HG03342 (cell line): ENCODE results near the gene CRYGA.
"Not testable (repeated sequence)": the region's sequence is repeated elsewhere in the genome, so short reads cannot be mapped to it uniquely, and the experiment has no call there.

Source experiments
- ATAC-seq: cut with Tn5 transposase; IDR thresholded peaks from one replicate; pipeline ENCODE4 v1.9.1; 2021; ENCODE audit warnings: mild to moderate bottlenecking, moderate library complexity; ENCODE audit not compliant: unreplicated experiment

CRYGA gene

DNA sequence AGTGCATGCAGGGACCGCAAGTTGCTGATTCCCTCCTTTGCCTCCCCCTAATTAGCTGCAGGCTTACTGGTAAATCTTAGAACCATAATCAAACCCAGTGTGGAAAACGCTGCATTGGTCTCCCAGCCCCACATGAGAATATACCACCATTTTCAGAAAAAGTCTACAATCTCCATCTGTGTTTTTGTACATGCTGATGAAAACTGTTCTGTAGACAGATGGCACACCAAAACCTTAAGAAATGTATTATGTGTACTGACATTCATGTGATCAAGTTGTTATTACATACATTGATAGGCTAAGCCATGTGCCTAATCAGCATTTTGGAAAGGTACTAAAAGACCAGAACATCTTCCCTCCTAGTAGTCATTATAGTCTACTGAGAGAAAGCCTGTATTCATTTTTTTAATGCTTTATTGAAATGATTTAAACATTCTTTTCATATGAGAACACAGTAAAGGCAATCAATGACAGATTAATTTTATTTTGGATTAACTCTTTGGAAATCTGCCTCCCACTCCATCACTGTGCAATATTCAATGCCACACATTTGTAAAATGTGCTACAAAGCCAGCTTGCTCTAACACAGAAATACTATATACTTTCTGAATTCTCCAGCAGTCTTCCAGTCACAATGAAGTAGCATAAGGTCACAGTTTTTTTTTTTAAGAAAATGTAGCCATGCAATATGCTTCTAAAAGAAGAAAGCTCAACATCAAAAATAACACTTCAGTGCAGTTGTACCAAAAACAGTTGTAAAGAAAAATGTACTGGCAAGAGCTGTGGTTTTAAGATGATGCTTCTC, 1.8 kb upstream of the CRYGA start:
- ATAC-seq, result no peak

DNA sequence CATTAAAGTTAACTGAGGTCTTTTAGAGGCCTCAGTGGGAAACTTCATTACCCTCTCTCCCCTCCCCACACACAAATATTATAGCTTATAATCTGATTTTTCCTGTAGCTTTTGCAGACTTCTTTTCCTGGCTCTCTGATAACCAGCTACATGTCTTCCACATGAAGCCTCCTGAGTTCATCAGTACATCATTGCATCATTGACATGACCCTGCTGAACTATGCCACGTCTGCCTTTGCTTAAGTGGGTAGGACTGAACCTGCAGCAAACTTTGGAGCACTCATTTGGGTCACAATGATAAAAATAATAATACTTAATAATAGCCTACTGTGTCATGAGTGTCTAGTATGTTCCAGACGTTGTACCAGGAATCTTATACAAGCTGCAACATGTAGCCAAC, 7.0 kb downstream of the CRYGA start:
- ATAC-seq, result no peak

DNA sequence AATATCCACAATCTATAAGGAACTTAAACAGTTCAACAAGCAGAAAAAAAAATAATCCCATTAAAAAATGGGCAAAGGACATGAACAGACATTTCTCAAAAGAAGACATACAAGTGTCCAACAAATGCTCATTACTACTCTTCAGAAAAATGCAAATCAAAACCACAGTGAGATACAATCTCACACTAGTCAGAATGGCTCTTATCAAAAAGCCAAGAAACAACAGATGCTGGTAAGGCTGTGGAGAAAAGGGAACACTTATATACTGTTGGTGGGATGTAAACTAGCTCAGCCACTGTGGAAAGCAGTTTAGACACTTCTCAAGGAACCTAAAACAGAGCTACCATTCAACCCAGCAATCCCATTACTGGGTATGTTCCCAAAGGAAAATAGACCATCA, 10.2 kb downstream of the CRYGA start:
- no peak for ATAC-seq

DNA sequence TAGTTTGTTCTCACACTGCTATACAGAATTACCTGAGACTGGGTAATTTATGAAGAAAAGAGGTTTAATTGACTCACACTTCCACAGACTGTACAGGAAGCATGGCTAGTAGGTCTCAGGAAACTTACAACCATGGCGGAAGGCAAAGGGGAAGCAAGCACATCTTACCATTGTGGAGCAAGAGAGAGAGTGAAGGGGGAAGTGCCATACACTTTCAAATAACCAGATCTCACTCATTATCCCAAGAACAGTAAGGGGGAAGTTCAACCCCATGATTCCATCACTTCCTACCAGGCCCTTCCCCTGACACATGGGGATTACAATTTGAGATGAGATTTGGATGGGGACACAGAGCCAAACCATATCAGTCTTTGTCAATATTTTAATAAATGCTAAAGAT, 12.4 kb downstream of the CRYGA start:
- no peak for ATAC-seq

DNA sequence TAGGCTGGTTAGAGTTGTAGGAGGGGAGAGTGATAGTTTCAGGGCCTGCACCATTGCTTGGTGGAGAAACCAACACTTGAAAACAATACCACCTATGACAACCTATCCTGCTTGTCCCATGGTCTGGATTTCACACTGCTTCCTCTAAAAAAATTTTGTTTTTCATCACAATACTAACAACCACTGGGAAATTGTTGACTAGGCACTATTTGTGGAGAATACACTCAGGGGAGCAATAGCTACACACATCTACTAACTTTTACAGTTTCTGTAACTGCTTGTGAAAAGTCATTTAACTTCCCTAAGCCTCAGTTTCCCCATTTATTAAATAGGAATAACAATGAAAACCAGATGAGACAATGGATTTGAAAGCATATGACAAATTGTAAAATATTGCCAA, 13.3 kb downstream of the CRYGA start:
- no peak for ATAC-seq

DNA sequence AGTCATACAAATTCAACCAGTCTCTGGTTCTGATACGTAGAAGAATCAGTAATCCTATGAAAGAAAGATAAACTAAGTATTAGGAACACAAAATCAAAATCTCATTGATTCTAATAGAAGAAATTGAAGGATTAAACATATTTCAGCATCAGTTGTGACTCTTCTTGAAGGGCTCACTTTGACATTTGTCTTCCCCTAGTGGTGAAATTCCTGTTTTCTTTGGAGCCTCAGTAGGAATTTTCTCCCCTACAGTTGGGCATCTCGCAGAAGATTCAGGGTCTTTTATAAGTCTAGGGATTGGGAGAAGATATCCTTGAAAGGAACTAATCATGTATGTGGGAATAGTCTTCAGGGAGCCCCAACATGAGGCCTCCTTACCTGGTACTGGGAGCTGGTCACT, 14.6 kb downstream of the CRYGA start:
- no peak for ATAC-seq

DNA sequence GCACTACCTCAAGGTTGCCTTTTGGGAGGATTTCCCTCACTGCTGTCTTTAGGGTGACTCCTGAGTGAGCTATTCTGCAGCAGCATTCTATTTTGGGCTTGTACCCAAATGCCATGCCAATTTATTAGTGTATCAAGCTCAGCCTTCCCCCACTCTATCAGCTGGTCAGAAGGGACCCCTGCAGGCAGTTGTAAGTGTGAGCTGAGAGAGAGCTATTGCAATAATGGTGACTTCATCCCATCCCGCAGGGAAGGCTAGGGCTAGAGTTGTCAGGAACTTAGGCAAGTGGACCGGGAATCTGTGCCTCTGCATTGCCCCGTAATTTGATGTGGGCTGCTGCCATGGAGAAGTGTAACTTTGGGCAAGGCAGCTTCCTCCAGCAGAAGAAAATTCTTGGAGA, 15.6 kb downstream of the CRYGA start:
- no peak for ATAC-seq

DNA sequence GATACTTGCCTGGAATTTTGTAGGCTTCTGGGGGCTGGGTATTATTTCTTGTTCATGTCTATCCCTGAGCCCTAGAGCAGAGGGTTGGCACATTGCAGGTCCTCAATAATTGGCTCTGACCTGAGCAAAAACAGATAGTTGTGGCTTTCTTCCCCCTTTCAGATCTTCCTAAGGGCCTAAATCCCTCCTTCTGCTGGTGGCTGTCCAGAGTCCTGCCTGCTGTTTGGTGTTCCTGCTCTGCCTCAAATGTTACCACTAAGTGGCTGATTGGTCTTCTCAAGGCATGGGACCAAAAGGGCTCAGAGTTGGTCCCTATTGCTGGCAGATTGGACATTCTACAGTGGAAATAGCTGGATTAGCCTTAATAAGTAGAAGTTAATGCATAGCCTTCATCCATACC, 16.4 kb downstream of the CRYGA start:
- no peak for ATAC-seq

DNA sequence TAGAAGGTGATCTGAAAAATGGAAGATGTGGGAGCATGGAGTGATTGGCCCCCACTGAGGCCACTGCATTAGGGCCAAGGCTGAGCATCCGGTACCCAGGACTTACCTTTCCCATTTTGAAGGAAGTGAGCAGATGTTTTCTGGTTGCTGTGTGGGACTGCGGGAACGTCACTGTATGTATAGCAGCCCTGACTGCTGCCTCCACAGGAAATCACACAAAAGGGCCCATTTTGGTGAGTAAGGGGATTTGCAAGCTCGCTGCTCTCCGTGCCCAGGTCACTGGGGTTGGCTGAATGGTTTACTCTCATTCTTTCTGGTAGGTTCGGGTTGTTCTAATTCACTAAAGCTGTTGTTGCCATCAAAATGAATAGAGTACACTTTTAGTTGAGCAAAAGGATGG, 17.4 kb downstream of the CRYGA start, which contains the start of gene CRYGB:
Gene CRYGB (minus strand): TSS at position 153 of the 400 bp plus-strand sequence. CDS start 38 bp downstream, at position 115.
- no peak for ATAC-seq

DNA sequence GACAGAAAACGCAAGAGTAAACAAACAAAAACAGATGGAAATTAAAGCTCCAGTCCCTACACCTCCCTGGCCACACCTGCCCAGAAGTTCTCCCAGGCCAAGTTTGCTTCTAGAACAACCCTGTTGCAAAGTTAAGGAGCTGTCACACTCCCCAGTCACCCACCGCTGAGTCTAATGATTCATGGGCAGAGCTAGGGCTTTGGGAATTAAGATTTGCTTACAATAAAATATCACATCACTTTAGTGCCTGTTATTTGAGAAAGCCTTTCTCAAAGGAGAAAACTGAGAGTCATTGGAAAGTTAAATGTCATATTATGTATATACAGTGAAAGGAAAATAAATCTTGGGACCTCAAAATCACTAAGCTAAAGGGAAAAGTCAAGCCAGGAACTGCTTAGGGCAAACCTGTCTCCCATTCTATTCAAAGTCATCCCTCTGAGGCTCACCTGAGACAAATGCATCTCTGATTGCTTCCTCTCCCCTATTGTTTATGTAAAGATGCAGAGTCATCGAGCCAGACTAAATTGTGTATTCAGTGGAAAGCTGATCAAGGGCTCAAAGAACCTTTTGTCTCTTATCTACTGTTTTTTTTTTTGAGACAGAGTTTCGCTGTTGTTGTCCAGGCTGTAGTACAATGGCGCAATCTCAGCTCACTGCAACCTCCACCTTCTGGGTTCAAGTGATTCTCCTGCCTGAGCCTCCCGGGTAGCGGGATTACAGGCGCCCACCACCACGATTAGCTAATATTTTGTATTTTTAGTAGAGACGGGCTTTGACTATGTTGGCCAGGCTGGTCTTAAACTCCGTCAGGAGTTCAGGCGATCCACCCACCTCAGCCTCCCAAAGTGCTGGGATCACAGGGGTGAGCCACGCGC, 20.2 kb downstream of the CRYGA start:
- ATAC-seq, result no peak

DNA sequence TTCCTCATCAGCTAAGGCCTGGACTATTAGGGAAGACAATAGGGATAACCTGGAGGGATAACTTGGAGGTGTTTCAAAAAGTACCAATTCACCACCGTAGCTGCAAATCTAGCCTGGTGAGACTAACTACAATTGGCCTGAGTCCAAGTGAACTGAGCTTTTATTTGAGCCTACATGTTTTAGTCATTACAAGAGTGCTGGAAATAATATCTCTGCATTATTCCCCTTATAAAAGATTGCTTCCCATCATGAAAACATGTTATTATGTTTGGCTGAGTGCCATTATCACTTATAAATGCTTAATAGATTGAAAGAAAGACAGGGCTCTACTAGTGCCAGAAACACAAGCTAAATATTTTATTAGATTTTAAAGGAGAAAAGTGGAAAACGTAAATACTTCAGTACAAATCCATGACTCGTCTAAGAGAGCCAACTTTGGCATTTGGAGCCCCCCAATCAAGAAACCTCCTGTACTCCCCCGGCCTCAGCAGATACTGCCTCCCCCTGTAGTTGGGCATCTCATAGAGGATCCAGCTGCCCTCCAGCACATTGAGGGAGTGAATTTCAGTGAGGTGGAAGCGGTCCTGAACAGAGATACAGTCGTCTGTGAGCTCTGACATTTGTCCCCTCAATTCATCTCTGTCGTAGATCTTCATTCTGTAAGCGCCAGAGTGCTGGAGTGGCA, 21.0 kb downstream of the CRYGA start:
- no peak for ATAC-seq

DNA sequence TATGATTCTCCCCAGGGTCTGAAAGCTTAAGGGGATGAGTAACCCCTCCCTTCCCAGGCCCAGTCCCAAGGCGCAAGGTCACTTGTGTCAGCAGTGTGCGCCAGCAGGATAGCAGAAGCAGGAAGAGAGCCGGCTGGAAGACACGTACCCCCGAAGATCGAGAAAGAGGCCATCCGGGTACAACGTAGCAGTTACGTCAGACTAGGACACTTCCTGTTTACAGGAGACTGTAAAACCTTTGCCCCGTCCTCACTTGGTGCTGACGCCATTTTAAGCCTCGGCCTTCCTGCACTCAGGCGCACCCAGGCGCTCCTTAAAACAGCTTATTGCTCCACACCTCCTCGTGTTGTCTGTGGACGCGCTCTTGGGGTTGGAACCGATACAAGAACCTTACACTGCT, 23.9 kb downstream of the CRYGA start:
- no peak for ATAC-seq

DNA sequence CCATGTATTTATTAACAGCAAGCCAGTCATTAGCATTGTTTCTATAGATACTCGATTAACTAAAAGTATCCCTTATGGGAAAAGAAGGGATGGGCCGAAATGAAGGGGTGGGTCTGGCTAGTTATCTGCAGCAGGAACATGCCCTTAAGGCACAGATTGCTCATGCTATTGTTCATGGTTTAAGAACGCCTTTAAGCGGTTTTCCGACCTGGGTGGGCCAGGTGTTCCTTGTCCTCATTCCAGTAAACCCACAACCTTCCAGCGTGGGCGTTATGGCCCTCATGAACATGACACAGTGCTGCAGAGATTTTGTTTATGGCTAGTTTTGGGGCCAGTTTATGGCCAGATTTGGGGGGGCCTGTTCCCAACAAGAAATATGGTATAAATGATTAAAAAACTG, 25.1 kb downstream of the CRYGA start:
- not testable (repeated sequence) for ATAC-seq

DNA sequence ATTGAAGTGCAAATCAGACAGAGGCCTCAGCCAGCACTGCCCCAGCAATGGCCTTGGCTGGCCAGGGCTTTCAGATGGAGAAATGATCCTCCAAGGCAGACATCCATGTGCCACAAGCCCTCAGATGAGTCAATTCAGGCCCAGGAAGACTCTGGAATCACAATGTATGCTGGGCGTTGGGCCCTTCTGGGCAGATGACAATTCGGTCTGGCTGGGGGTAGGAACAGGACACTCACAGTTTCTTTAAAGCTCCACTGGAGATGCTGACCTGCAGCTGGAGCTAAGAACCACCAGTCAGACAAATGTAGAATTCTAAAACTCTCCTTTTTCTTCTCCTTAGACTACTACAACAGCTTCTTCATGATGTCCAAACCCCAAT, 26.7 kb downstream of the CRYGA start:
- ATAC-seq, result no peak

DNA sequence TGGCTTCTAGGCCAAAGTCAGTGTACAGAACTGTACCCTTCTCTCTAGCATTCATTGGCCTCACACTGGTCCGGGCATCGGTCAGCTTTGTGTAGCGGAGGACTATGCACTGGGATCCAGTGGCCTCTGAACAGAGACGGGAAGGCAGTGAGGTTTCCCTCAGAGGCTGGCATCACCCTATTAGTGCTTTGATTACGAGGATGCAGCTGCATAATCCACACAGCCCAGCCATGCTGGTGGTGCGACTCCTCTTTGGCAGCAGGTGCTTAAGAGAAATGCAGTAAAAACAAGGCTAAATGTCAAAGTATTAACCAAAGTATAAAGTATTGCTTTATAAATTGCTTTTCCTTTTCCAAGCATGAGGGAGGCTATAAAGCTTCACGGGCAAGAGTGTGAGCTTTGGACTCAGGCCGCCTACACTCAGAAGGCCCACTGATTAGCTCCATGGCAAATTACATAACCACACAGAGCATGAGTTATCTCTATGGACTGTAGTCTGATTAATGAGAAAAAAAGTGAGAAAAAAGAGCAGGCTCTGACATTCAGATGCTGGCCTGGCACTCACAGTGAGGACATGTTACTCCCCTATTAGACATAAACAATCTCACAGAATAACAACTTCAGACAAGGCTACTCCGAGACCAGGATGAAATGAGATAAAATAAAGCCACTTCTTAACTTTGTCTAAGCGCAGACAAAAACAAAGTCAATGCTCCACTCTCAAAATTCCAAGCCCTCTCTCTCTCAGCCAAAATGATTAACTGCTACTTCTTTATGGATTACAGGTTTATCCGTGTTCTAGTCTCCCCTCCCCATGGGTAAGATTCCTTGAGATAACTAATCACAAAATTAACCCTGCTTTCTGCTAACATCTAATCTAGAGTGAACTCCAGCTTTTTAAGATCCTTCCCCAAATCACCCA, 27.3 kb downstream of the CRYGA start:
- ATAC-seq, result no peak

DNA sequence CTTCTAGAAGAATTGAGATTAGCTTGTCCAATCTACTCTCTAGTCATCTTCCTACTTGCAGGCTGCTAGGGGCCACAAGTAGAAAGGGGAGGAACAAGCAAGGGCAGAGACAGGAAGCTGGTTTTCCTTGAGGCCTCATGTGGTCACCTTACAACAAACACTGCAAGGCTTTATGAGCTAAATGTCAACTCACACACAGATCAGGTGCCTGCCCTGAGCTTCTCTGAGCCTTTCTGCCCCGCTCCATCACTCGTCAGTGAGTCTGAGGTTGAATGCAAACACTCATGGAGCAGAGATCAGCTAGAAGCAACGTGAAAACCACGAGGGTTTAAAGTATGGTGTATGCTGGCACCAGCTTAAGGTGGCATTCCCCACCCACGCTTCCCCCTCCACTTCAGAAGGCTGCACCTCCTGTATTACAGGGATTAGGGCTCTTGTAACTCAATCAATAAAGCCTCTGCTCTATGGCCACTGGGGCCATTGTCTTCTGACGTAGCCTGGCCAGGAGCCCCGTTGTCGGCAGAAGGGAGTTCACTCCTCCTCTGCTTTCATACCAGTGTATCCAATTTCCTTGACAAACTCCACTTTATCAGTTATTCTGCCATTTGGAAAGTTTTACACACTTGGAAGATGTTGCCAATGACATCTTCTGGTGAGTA, 28.3 kb downstream of the CRYGA start:
- ATAC-seq, result no peak

DNA sequence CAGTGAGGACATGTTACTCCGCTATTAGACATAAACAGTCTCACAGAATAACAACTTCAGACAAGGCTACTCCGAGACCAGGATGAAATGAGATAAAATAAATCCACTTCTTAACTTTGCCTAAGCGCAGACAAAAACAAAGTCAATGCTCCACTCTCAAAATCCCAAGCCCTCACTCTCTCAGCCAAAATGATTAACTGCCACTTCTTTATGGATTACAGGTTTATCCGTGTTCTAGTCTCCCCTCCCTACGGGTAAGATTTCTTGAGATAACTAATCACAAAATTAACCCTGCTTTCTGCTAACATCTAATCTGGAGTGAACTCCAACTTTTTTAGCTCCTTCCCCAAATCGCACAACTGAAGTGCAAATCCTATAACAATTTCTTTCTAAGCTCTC, 32.7 kb downstream of the CRYGA start:
- ATAC-seq, result no peak

DNA sequence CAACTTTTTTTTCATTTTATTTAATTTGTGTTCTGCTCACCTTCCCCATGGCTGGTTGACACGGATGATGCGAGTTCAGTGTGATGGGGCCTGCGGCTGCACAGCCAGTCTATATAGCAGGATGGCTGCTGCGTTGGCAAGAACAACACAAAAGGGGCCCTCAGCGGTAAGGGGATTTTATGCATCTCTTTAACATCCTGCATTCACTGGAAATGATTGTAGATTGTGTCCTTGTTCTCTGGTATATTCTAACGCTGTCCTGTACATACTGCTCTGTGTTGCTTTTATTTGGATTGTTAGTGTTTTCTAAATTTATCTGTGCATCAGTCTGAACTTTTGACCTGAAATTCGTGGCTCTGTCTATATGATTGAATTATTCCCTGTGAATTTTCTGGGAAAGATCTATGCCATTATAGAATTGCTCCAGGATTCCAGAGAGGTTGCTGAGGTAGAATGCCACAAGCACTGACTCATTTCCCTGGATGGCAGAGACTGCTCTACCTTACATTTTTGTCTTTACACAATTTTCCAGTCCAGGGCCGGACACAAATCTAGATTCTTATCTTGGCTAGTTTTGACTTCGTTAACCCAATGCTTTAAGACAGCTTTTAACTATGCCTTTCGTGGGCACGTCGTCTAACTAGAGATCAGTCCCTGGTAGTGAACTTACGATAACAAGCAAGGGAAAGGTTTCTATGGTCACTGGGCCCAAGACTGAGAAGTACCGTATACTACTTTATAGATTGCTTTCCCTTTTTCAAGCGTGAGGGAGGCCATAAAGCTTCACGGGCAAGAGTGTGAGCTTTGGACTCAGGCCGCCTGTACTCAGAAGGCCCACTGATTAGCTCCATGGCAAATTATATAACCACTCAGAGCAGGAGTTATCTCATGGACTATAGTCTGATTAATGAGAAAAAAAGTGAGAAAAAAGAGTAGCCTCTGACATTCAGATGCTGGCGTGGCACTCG, 33.4 kb downstream of the CRYGA start, which contains the start of gene CRYGC:
Gene CRYGC (minus strand): TSS at position 85 of the 968 bp plus-strand sequence. CDS start 36 bp downstream, at position 49.
- ATAC-seq, result no peak

DNA sequence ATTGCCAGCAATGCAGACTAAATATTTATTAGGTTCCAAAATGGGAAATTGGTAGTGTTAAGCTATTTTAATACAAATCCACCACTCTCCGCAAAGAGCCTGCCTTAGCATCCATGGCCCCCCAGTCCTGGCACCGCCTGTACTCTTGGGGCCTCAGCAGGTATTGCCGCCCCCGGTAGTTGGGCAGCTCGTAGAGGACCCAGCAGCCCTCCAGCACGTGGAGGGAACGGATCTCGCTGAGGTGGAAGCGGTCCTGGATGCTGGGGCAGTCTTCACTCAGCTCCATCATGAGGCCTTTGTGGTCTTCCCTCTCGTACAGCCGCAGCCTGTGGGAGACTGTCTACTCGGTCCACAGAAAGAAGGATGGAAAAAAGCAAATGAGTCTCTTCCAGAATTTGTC, 35.3 kb downstream of the CRYGA start:
- no peak for ATAC-seq
